ENCODE measurements around the gene PMM2. TPM values are rescaled to one million over a fixed set of nuclear protein-coding genes. Genes with fewer than 3 reads are reported as not detected.

Gene PMM2
- total and polyA plus RNA-seq, 2 experiments from 2014 or later: 28.4 to 31.3 TPM

GRCh38 chr16:8852534-8852933 lies 54.9 kb downstream of the PMM2 start:
- Histone ChIP-seq H3K4me3 (no peak overlapping the region), H3K27ac (no peak overlapping the region), H3K9me2 (replicated peaks; ENCODE audit: insufficient read depth) (no peaks in the 10 kb centered on the region), H4K20me1 (ENCODE audit: insufficient read depth, poor library complexity, severe bottlenecking) (peaks cover 6% of the 10 kb centered on the region), H3K4me1 (ENCODE audit: insufficient read depth) (no peaks in the 10 kb centered on the region), H3K27me3 (no peaks in the 10 kb centered on the region), H3K4me2 (no peak overlapping the region), H3K9me3 (ENCODE audit: low read depth) (no peaks in the 10 kb centered on the region), H2AFZ (no peak overlapping the region), H3K79me2 (no peaks in the 10 kb centered on the region), H3K36me3 (replicated peaks; ENCODE audit: insufficient read depth, low read depth) (no peaks in the 10 kb centered on the region)
- DNase-seq (ENCODE audit: low spot score): no peak
- no peak for TF ChIP-seq EZH2 (IDR thresholded peaks at IDR 0.05; ENCODE audit: borderline replicate concordance)
- TF ChIP-seq EZH2phosphoT487 (IDR thresholded peaks at IDR 0.05; ENCODE audit: low read depth, severe bottlenecking, unreplicated experiment): no peak
- TF ChIP-seq CTCF (IDR thresholded peaks at IDR 0.05; ENCODE audit: poor library complexity): no peak
- WGBS (ENCODE audit: low lambda C conversion rate, missing lambda C conversion rate): 85% methylated on average over 8 of the region's 8 CpGs

GRCh38 chr16:8853150-8853549 lies 55.5 kb downstream of the PMM2 start:
- Histone ChIP-seq H3K79me2 (no peaks in the 10 kb centered on the region), H3K4me1 (ENCODE audit: insufficient read depth) (no peaks in the 10 kb centered on the region), H3K27me3 (no peaks in the 10 kb centered on the region), H4K20me1 (ENCODE audit: insufficient read depth, poor library complexity, severe bottlenecking) (peaks cover 6% of the 10 kb centered on the region), H3K9me3 (ENCODE audit: low read depth) (no peaks in the 10 kb centered on the region), H3K27ac (no peak overlapping the region), H3K4me3 (no peak overlapping the region), H3K36me3 (replicated peaks; ENCODE audit: insufficient read depth, low read depth) (no peaks in the 10 kb centered on the region), H3K9me2 (replicated peaks; ENCODE audit: insufficient read depth) (no peaks in the 10 kb centered on the region), H2AFZ (no peak overlapping the region), H3K4me2 (no peak overlapping the region)
- TF ChIP-seq EZH2 (IDR thresholded peaks at IDR 0.05; ENCODE audit: borderline replicate concordance) (no peak), EZH2phosphoT487 (IDR thresholded peaks at IDR 0.05; ENCODE audit: low read depth, severe bottlenecking, unreplicated experiment) (no peak), CTCF (IDR thresholded peaks at IDR 0.05; ENCODE audit: poor library complexity) (no peak)
- DNase-seq (ENCODE audit: low spot score): no peak
- 81% methylated on average over 7 of the region's 7 CpGs for WGBS (ENCODE audit: low lambda C conversion rate, missing lambda C conversion rate)

- WGBS (ENCODE audit: low lambda C conversion rate, missing lambda C conversion rate): 90% methylated on average over 7 of the region's 7 CpGs
- H3K27ac ChIP-seq: no peak overlapping the region
- peaks cover 5% of the 10 kb centered on the region for H3K79me2 ChIP-seq
- H3K27me3 ChIP-seq: no peaks in the 10 kb centered on the region
- H3K4me1 ChIP-seq (ENCODE audit: insufficient read depth): no peaks in the 10 kb centered on the region
- no peak for DNase-seq (ENCODE audit: low spot score)
- H3K9me2 ChIP-seq (replicated peaks; ENCODE audit: insufficient read depth): no peaks in the 10 kb centered on the region
- no peak for TF ChIP-seq EZH2 (IDR thresholded peaks at IDR 0.05; ENCODE audit: borderline replicate concordance)
- TF ChIP-seq CTCF (IDR thresholded peaks at IDR 0.05; ENCODE audit: poor library complexity): no peak
- TF ChIP-seq EZH2phosphoT487 (IDR thresholded peaks at IDR 0.05; ENCODE audit: low read depth, severe bottlenecking, unreplicated experiment): no peak
- H3K36me3 ChIP-seq (replicated peaks; ENCODE audit: insufficient read depth, low read depth): no peaks in the 10 kb centered on the region
- no peak overlapping the region for H3K4me2 ChIP-seq
- no peak overlapping the region for H2AFZ ChIP-seq
- H3K4me3 ChIP-seq: no peak overlapping the region
- H4K20me1 ChIP-seq (ENCODE audit: insufficient read depth, poor library complexity, severe bottlenecking): peaks cover 6% of the 10 kb centered on the region
- no peaks in the 10 kb centered on the region for H3K9me3 ChIP-seq (ENCODE audit: low read depth)
Observed at GRCh38 chr16:8853611-8854010, 56.0 kb downstream of the PMM2 start.

Measured in hepatocyte (in vitro differentiated cells).